Keratinocyte (primary cell): ENCODE data around the gene LAMB1. TPM values are rescaled to one million over a fixed set of nuclear protein-coding genes. Genes with fewer than 3 reads are reported as not detected.

Experiments
- DNase-seq: peaks from one replicate; pipeline ENCODE4 v3.0.0-alpha.2; 2011; ENCODE audit warnings: low read depth, missing footprints, low spot score
- FAIRE-seq: peaks from 2 replicates; lab custom pipeline; 2011; peaks lifted over from hg19 to GRCh38; lab: Jason Lieb, UNC
- H2AFZ ChIP-seq: 2 replicates; pipeline ENCODE4 v1.6.0; 2012; ENCODE audit warnings: low read length, control low read depth, inconsistent platforms; ENCODE audit not compliant: control insufficient read depth
- H3K27ac ChIP-seq: 2 replicates; pipeline ENCODE4 v1.5.1; 2011; ENCODE audit warnings: low read length; ENCODE audit not compliant: control insufficient read depth, insufficient read depth
- H3K27me3 ChIP-seq: 3 replicates; pipeline ENCODE4 v1.6.0; 2011; ENCODE audit warnings: low read length; ENCODE audit not compliant: control insufficient read depth, insufficient read depth; ENCODE audit errors: extremely low read depth
- H3K36me3 ChIP-seq, 2 experiments: 2 replicates in 1 of 2; 3 replicates in 1 of 2; pipeline ENCODE4 v1.5.1; 2011; ENCODE audit warnings: low read length in 2 of 2, mild to moderate bottlenecking in 1 of 2; ENCODE audit not compliant: control insufficient read depth in 2 of 2, insufficient read depth in 2 of 2; ENCODE audit errors: extremely low read depth in 1 of 2
- H3K4me1 ChIP-seq: 3 replicates; pipeline ENCODE4 v1.5.1; 2011; ENCODE audit warnings: low read length; ENCODE audit not compliant: control insufficient read depth, insufficient read depth; ENCODE audit errors: extremely low read depth
- H3K4me2 ChIP-seq: 3 replicates; pipeline ENCODE4 v1.6.0; 2011; ENCODE audit warnings: low read depth, low read length; ENCODE audit not compliant: control insufficient read depth, insufficient read depth; ENCODE audit errors: extremely low read depth
- H3K4me3 ChIP-seq, 3 experiments: fragments of 200-600 bp in 1 of 3; sonication (generic) in 1 of 3; 2 replicates in 2 of 3; 3 replicates in 1 of 3; pipeline ENCODE4 v1.5.1; 2011 to 2016; ENCODE audit warnings: low read length in 3 of 3, mild to moderate bottlenecking in 3 of 3, control low read depth in 2 of 3, inconsistent platforms in 1 of 3, low read depth in 1 of 3, mixed read lengths in 1 of 3, mixed run types in 1 of 3, moderate library complexity in 1 of 3; ENCODE audit not compliant: control insufficient read depth in 2 of 3, insufficient read depth in 2 of 3; ENCODE audit errors: extremely low read depth in 1 of 3
- H3K79me2 ChIP-seq: 2 replicates; pipeline ENCODE4 v1.6.0; 2012; ENCODE audit warnings: low read length; ENCODE audit not compliant: control insufficient read depth, insufficient read depth
- H3K9ac ChIP-seq: 3 replicates; pipeline ENCODE4 v1.6.0; 2011; ENCODE audit warnings: low read length; ENCODE audit not compliant: control insufficient read depth, insufficient read depth; ENCODE audit errors: extremely low read depth
- H3K9me1 ChIP-seq: 3 replicates; pipeline ENCODE4 v1.6.0; 2011; ENCODE audit warnings: low read length; ENCODE audit not compliant: control insufficient read depth, insufficient read depth; ENCODE audit errors: extremely low read depth
- H3K9me3 ChIP-seq: 2 replicates; pipeline ENCODE4 v1.5.1; 2012; ENCODE audit warnings: low read depth, low read length; ENCODE audit not compliant: control insufficient read depth
- H4K20me1 ChIP-seq: 3 replicates; pipeline ENCODE4 v1.6.0; 2011; ENCODE audit warnings: low read length; ENCODE audit not compliant: control insufficient read depth, insufficient read depth; ENCODE audit errors: extremely low read depth
- CTCF ChIP-seq, 3 experiments: IDR thresholded peaks in 1 of 3; conservative IDR thresholded peaks in 1 of 3; optimal IDR thresholded peaks in 1 of 3; 2 replicates in 2 of 3; 3 replicates in 1 of 3; pipeline versions ENCODE3 to v1.5.1; 2011; ENCODE audit warnings: low read length in 3 of 3, mild to moderate bottlenecking in 3 of 3, moderate library complexity in 2 of 3, control low read depth in 1 of 3, inconsistent platforms in 1 of 3; ENCODE audit not compliant: insufficient read depth in 2 of 3; ENCODE audit errors: extremely low read depth in 1 of 3
- EZH2 ChIP-seq: IDR thresholded peaks from one replicate; pipeline ENCODE4 v1.6.1; 2012; ENCODE audit warnings: inconsistent platforms, mild to moderate bottlenecking, low read length, moderate library complexity
- dilution Hi-C: fragments of 300-500 bp; cut with MboI; formaldehyde crosslinking; loops from one replicate; pipeline ENCODE4 v1.7.0; 2020; ENCODE audit warnings: low sequenced_read_pairs; ENCODE audit not compliant: extremely low pct_ligation_motif_present
- polyA plus RNA-seq, 5 experiments: library from polyadenylated mRNA; depleted of rRNA in 3 of 5; stranded (reverse) in 3 of 5; stranded (forward) in 1 of 5; unstranded in 1 of 5; fragments of >200 nt; gene quantifications; 1 replicate in 1 of 5; 2 replicates in 3 of 5; 3 replicates in 1 of 5; pipeline versions ENCODE4 v1.2.1 to v1.2.3, GENCODE V29; 2011 to 2012; ENCODE audit warnings: missing spikeins in 2 of 5, low read depth in 1 of 5, low replicate concordance in 1 of 5

LAMB1 gene
- polyA plus RNA-seq, 1 donor (not counting 4 experiments of a cell fraction or from before 2014, with no cell fraction given): 97.9 TPM

GRCh38 chr7:107980171-107980570 is 22.8 kb downstream of the LAMB1 start:
- Histone ChIP-seq H2AFZ (no peak overlapping the region), H3K9me1 (no peaks in the 10 kb centered on the region), H3K36me3 (peaks cover 29 to 49% of the 10 kb centered on the region in 2 experiments), H3K4me2 (no peak overlapping the region), H3K4me3 (no peak overlapping the region), H4K20me1 (no peaks in the 10 kb centered on the region), H3K4me1 (no peaks in the 10 kb centered on the region), H3K9me3 (no peaks in the 10 kb centered on the region), H3K27ac (no peak overlapping the region), H3K27me3 (no peaks in the 10 kb centered on the region), H3K9ac (no peak overlapping the region), H3K79me2 (no peaks in the 10 kb centered on the region)
- FAIRE-seq (no peak), DNase-seq (no peak)
- dilution Hi-C loops: no loop called here
- no peak for TF ChIP-seq CTCF (optimal IDR thresholded peaks at IDR 0.05 in 1 of 3, IDR thresholded peaks at IDR 0.05 in 1 of 3, conservative IDR thresholded peaks at IDR 0.05 in 1 of 3; ENCODE audit: extremely low read depth in 1 of 3, insufficient read depth in 2 of 3, low read length in 3 of 3)
- TF ChIP-seq EZH2: no peak

- Histone ChIP-seq H2AFZ (no peak overlapping the region), H3K27ac (no peak overlapping the region), H3K27me3 (no peaks in the 10 kb centered on the region), H3K4me3 (no peak overlapping the region), H4K20me1 (no peaks in the 10 kb centered on the region), H3K9me3 (no peaks in the 10 kb centered on the region), H3K79me2 (no peaks in the 10 kb centered on the region), H3K9me1 (no peaks in the 10 kb centered on the region), H3K4me2 (no peak overlapping the region), H3K9ac (no peak overlapping the region), H3K4me1 (no peaks in the 10 kb centered on the region), H3K36me3 (peaks cover 32 to 52% of the 10 kb centered on the region in 2 experiments)
- dilution Hi-C loops: no loop called here
- TF ChIP-seq CTCF (optimal IDR thresholded peaks at IDR 0.05 in 1 of 3, IDR thresholded peaks at IDR 0.05 in 1 of 3, conservative IDR thresholded peaks at IDR 0.05 in 1 of 3; ENCODE audit: extremely low read depth in 1 of 3, insufficient read depth in 2 of 3, low read length in 3 of 3) (no peak), EZH2 (no peak)
- DNase-seq (no peak), FAIRE-seq (no peak)
Observed at GRCh38 chr7:107978815-107979408, 24.0 kb downstream of the LAMB1 start.
